22Rv1 (cell line): ENCODE data around the gene KRT2.
A peak's percentile ranks its signal among the peaks of the same experiment; 100 is the strongest.

Experiments
- H3K27ac ChIP-seq: fragments of 450-650 bp; 2 replicates; pipeline ENCODE4 v1.5.1; 2017
- ZFX ChIP-seq: fragments of 450-650 bp; IDR thresholded peaks from 2 replicates; pipeline ENCODE4 v1.6.1; 2017; ENCODE audit warnings: antibody characterized with exemption, borderline replicate concordance
- TF ChIP-seq, protein P1 (sequence below): fragments of 450-650 bp; IDR thresholded peaks from 2 replicates; pipeline ENCODE4 v1.5.1; 2017; ENCODE audit warnings: mild to moderate bottlenecking

Gene KRT2

DNA sequence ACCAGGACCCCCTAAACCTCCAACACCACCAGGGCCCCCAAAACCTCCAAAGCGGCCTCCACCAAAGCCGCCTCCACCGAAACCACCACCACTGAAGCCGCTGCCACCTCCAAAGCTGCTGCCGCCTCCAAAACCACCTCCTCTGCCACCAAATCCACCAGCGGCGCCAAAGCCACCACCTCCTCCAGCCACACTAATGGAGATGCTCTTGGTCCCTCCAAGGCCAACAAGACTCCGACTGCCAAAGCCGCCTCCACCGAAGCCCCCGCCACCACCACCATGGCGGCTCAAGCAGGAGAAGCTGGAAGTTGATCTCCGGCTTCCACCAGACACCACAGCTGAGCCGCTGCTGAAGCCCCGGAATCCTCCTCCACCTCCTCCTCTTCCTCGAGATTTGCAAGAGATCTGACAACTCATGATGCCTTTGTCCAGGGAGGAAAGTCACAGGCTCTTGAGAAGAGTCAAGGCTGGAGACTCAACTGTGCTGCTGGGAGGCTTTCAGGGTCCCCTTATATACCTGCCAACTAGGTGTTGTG is at the start of gene KRT2:
Gene KRT2, minus strand, starts transcription at position 486 of the 536 bp plus-strand sequence. Its CDS starts 69 bp downstream, at position 417.
- H3K27ac ChIP-seq, result no peak within 1 kb of the TSS
- TF ChIP-seq ZFX, result no peak
- TF ChIP-seq, protein P1, sequence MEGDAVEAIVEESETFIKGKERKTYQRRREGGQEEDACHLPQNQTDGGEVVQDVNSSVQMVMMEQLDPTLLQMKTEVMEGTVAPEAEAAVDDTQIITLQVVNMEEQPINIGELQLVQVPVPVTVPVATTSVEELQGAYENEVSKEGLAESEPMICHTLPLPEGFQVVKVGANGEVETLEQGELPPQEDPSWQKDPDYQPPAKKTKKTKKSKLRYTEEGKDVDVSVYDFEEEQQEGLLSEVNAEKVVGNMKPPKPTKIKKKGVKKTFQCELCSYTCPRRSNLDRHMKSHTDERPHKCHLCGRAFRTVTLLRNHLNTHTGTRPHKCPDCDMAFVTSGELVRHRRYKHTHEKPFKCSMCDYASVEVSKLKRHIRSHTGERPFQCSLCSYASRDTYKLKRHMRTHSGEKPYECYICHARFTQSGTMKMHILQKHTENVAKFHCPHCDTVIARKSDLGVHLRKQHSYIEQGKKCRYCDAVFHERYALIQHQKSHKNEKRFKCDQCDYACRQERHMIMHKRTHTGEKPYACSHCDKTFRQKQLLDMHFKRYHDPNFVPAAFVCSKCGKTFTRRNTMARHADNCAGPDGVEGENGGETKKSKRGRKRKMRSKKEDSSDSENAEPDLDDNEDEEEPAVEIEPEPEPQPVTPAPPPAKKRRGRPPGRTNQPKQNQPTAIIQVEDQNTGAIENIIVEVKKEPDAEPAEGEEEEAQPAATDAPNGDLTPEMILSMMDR, result no peak

GRCh38 chr12:52701281-52701680 is 49.3 kb upstream of the KRT2 start:
- no peak overlapping the region for H3K27ac ChIP-seq
- TF ChIP-seq, protein P1, result no peak
- TF ChIP-seq ZFX, result no peak

GRCh38 chr12:52699960-52700359 is 47.9 kb upstream of the KRT2 start:
- TF ChIP-seq ZFX, result no peak
- TF ChIP-seq, protein P1, result no peak
- no peak overlapping the region for H3K27ac ChIP-seq

- TF ChIP-seq, protein P1, result no peak
- no peak for TF ChIP-seq ZFX
These were observed 47.4 kb upstream of the KRT2 start for GRCh38 chr12:52699373-52699772.

GRCh38 chr12:52698651-52699340 is 46.8 kb upstream of the KRT2 start:
- no peak overlapping the region for H3K27ac ChIP-seq
- TF ChIP-seq ZFX, result no peak
- TF ChIP-seq, protein P1, result no peak

More at GRCh38 chr12:52699373-52699772, 47.4 kb upstream of the KRT2 start:
- no peak overlapping the region for H3K27ac ChIP-seq

GRCh38 chr12:52697058-52697582 is 45.1 kb upstream of the KRT2 start:
- TF ChIP-seq, protein P1, result 0 out of 2 replicates have a peak, but pooled peaks have one; percentile 17
- no peak for TF ChIP-seq ZFX
- no peak overlapping the region for H3K27ac ChIP-seq

DNA sequence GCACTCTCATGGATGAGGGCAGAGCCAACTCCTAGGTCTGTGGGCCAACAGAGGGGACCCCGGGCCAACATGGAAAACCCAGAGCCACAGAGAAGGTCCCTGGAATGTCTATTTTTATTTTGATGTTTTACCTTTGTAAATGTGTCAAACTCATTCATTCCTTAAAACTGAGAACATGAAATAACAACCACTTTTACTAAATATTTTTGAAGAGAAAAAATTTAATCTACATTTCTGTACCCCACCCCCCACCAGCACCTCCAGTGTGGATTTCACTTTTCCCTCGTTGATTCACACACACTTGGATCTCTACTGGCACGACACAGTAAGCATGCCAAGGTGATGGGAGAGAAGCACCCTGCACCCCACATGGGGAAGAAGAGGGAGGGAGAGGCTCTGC is 44.6 kb upstream of the KRT2 start:
- no peak for TF ChIP-seq ZFX
- TF ChIP-seq, protein P1, result no peak
- no peak overlapping the region for H3K27ac ChIP-seq
